ENCODE measurements around the gene RNPEP.

DNA sequence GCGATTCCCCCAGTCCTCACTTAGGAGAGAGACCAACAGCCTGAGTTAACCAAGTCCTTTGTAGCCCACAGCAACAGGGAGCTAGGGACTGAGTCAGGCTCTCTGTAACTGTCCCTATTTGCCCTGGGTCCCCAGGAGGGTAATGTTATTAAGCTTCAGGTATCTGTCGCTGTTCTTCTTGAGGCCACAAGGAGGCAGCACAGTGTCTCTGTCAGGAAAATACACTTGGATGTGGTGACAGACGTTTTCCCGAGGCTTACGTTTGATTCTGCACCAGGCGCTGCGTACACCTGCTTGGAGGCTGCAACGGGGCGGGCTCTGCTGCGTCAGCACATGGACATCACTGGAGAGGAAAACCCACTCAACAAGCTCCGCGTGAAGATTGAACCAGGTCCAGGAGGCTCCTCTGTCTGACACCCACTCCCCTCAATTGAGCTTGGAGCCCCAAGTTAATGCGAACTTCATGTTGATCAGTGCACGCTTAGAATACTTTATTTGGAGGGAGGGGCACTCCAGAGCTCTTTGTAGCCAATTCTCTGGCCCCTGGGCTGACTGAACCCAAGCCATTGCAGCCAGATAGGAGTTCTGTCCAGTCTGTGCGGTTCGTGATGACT lies 17.3 kb downstream of the RNPEP start:
- TF ChIP-seq, protein P1, sequence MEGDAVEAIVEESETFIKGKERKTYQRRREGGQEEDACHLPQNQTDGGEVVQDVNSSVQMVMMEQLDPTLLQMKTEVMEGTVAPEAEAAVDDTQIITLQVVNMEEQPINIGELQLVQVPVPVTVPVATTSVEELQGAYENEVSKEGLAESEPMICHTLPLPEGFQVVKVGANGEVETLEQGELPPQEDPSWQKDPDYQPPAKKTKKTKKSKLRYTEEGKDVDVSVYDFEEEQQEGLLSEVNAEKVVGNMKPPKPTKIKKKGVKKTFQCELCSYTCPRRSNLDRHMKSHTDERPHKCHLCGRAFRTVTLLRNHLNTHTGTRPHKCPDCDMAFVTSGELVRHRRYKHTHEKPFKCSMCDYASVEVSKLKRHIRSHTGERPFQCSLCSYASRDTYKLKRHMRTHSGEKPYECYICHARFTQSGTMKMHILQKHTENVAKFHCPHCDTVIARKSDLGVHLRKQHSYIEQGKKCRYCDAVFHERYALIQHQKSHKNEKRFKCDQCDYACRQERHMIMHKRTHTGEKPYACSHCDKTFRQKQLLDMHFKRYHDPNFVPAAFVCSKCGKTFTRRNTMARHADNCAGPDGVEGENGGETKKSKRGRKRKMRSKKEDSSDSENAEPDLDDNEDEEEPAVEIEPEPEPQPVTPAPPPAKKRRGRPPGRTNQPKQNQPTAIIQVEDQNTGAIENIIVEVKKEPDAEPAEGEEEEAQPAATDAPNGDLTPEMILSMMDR (IDR thresholded peaks at IDR 0.05; ENCODE audit: low read depth, low read length, poor library complexity, severe bottlenecking): peak; percentile 85
- TF ChIP-seq EZH2phosphoT487 (IDR thresholded peaks at IDR 0.05; ENCODE audit: borderline replicate concordance, low read length): no peak

Measured in DOHH2 (cell line).